SK-N-SH treated with all-trans-retinoic acid at 6 μM for 48 hours (cell line): ENCODE results near the gene SON.

Source experiments
- ARNTL ChIP-seq: fragments of 450-650 bp; formaldehyde crosslinking; IDR thresholded peaks from 2 replicates; pipeline ENCODE4 v1.5.0; 2020; ENCODE audit warnings: low read depth, mild to moderate bottlenecking, moderate library complexity, borderline replicate concordance
- BACH2 ChIP-seq: fragments of 250-450 bp; sonication (Bioruptor Pico); IDR thresholded peaks from 2 replicates; pipeline ENCODE4 v1.9.0; 2021; ENCODE audit warnings: mild to moderate bottlenecking, borderline replicate concordance
- CSDC2 ChIP-seq: fragments of 250-450 bp; sonication (Bioruptor Pico); IDR thresholded peaks from 2 replicates; pipeline ENCODE4 v1.5.0; 2020; ENCODE audit warnings: mild to moderate bottlenecking, moderate library complexity
- OSR1 ChIP-seq: fragments of 250-450 bp; sonication (Bioruptor Pico); IDR thresholded peaks from 2 replicates; pipeline ENCODE4 v1.8.0; 2022; ENCODE audit warnings: moderate library complexity, mild to moderate bottlenecking, inconsistent platforms
- PPARA ChIP-seq: fragments of 250-450 bp; sonication (Bioruptor Pico); IDR thresholded peaks from 2 replicates; pipeline ENCODE4 v1.5.0; 2020; ENCODE audit warnings: mild to moderate bottlenecking, borderline replicate concordance
- TOX ChIP-seq: fragments of 250-450 bp; sonication (Bioruptor Pico); IDR thresholded peaks from 2 replicates; pipeline ENCODE4 v1.8.0; 2021; ENCODE audit warnings: mild to moderate bottlenecking, moderate library complexity, borderline replicate concordance
- ZFP3 ChIP-seq: fragments of 250-450 bp; sonication (Bioruptor Pico); IDR thresholded peaks from 2 replicates; pipeline ENCODE4 v1.5.0; 2020; ENCODE audit warnings: mild to moderate bottlenecking, moderate library complexity
- ZFP30 ChIP-seq: fragments of 450-650 bp; formaldehyde crosslinking; IDR thresholded peaks from 2 replicates; pipeline ENCODE4 v1.5.0; 2022; ENCODE audit warnings: mild to moderate bottlenecking, moderate library complexity
- ZNF565 ChIP-seq: fragments of 450-650 bp; formaldehyde crosslinking; conservative IDR thresholded peaks from 2 replicates; pipeline ENCODE4 v1.5.0; 2020; ENCODE audit warnings: low read depth, mild to moderate bottlenecking, moderate library complexity
- ZNF70 ChIP-seq: fragments of 450-650 bp; formaldehyde crosslinking; IDR thresholded peaks from 2 replicates; pipeline ENCODE4 v1.5.0; 2020; ENCODE audit warnings: mild to moderate bottlenecking, moderate library complexity
- TF ChIP-seq, protein P1 (sequence below): fragments of 250-450 bp; sonication (Bioruptor Pico); IDR thresholded peaks from 2 replicates; pipeline ENCODE4 v1.5.1; 2020; ENCODE audit warnings: low read depth, mild to moderate bottlenecking, moderate library complexity
- TF ChIP-seq, protein P2 (sequence below): fragments of 250-450 bp; sonication (Bioruptor Pico); IDR thresholded peaks from 2 replicates; pipeline ENCODE4 v1.5.0; 2020; ENCODE audit warnings: mild to moderate bottlenecking, moderate library complexity
- TF ChIP-seq, protein P3 (sequence below): fragments of 250-450 bp; sonication (Bioruptor Pico); IDR thresholded peaks from 2 replicates; pipeline ENCODE4 v1.8.0; 2020; ENCODE audit warnings: mild to moderate bottlenecking, moderate library complexity, borderline replicate concordance

DNA sequence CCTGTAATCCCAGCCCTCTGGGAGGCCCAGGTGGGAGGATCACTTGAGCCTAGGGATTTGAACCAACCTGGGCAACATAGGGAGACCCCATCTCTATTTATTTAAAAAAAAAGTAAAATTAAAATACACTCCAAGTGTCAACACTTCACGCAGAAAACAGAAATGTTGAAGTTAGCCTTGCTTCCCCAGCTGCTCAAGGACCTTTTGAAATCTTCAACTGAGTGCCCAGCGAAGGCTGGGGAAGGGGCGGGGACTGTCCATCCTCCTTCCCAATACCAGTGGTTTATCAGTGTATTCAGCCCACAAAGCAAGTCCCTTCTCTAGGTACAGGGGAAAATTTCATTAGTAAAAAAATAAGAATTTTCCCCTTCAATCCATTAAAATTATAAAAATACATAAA lies 49.1 kb upstream of the SON start:
- TF ChIP-seq, protein P1, sequence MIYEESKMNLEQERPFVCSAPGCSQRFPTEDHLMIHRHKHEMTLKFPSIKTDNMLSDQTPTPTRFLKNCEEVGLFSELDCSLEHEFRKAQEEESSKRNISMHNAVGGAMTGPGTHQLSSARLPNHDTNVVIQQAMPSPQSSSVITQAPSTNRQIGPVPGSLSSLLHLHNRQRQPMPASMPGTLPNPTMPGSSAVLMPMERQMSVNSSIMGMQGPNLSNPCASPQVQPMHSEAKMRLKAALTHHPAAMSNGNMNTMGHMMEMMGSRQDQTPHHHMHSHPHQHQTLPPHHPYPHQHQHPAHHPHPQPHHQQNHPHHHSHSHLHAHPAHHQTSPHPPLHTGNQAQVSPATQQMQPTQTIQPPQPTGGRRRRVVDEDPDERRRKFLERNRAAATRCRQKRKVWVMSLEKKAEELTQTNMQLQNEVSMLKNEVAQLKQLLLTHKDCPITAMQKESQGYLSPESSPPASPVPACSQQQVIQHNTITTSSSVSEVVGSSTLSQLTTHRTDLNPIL (CRISPR knock-in tag), result no peak
- TF ChIP-seq OSR1 (CRISPR knock-in tag) (no peak), ZNF70 (no peak), PPARA (CRISPR knock-in tag) (no peak), TOX (CRISPR knock-in tag) (no peak), ZFP3 (CRISPR knock-in tag) (no peak), CSDC2 (CRISPR knock-in tag) (no peak), ARNTL (no peak), ZFP30 (CRISPR knock-in tag) (no peak), ZNF565 (CRISPR knock-in tag) (no peak), BACH2 (CRISPR knock-in tag) (no peak)
- TF ChIP-seq, protein P2, sequence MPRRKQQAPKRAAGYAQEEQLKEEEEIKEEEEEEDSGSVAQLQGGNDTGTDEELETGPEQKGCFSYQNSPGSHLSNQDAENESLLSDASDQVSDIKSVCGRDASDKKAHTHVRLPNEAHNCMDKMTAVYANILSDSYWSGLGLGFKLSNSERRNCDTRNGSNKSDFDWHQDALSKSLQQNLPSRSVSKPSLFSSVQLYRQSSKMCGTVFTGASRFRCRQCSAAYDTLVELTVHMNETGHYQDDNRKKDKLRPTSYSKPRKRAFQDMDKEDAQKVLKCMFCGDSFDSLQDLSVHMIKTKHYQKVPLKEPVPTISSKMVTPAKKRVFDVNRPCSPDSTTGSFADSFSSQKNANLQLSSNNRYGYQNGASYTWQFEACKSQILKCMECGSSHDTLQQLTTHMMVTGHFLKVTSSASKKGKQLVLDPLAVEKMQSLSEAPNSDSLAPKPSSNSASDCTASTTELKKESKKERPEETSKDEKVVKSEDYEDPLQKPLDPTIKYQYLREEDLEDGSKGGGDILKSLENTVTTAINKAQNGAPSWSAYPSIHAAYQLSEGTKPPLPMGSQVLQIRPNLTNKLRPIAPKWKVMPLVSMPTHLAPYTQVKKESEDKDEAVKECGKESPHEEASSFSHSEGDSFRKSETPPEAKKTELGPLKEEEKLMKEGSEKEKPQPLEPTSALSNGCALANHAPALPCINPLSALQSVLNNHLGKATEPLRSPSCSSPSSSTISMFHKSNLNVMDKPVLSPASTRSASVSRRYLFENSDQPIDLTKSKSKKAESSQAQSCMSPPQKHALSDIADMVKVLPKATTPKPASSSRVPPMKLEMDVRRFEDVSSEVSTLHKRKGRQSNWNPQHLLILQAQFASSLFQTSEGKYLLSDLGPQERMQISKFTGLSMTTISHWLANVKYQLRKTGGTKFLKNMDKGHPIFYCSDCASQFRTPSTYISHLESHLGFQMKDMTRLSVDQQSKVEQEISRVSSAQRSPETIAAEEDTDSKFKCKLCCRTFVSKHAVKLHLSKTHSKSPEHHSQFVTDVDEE (CRISPR knock-in tag), result no peak
- TF ChIP-seq, protein P3, sequence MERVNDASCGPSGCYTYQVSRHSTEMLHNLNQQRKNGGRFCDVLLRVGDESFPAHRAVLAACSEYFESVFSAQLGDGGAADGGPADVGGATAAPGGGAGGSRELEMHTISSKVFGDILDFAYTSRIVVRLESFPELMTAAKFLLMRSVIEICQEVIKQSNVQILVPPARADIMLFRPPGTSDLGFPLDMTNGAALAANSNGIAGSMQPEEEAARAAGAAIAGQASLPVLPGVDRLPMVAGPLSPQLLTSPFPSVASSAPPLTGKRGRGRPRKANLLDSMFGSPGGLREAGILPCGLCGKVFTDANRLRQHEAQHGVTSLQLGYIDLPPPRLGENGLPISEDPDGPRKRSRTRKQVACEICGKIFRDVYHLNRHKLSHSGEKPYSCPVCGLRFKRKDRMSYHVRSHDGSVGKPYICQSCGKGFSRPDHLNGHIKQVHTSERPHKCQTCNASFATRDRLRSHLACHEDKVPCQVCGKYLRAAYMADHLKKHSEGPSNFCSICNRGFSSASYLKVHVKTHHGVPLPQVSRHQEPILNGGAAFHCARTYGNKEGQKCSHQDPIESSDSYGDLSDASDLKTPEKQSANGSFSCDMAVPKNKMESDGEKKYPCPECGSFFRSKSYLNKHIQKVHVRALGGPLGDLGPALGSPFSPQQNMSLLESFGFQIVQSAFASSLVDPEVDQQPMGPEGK (CRISPR knock-in tag), result no peak
